ENCODE data around the gene TGFBR2. TPM values are rescaled to one million over a fixed set of nuclear protein-coding genes. Genes with fewer than 3 reads are reported as not detected.
A peak's percentile ranks its signal among the peaks of the same experiment; 100 is the strongest.

Gene TGFBR2
- total and polyA plus RNA-seq, 2 of the 13 experiments (the other 11 are each of a cell fraction or from before 2014, with no cell fraction given): 82.2 to 187 TPM

GRCh38 chr3:30604558-30604957 lies 1.8 kb upstream of the TGFBR2 start (continued):
- no peak for TF ChIP-seq REST (IDR thresholded peaks at IDR 0.05; ENCODE audit: borderline replicate concordance in 1 of 2, low read depth in 1 of 2, low read length in 2 of 2)

DNA sequence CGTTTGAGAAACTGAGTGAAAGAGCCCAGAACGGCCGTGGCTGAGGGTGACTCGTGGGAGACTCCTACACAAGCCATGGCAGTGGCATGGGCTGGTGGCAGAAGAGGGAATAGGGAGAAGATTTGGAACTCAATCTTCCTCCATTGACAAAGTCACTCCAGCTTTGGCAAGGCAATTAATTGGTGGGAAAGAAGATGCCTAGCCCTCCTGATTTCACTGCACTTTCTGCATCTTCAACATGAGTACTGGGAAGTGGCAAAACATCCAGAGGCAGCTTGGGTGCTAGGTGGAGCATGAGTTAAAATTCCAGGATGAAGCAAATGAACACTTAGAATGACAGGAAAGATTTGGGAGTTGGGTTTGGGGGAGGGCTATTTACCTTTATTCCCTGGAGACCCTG lies 1.4 kb upstream of the TGFBR2 start:
- peak; percentile 62 for FAIRE-seq
- Histone ChIP-seq H3K36me3 (replicated peaks in 1 of 2; ENCODE audit: control insufficient read depth in 1 of 2, insufficient read depth in 2 of 2, low read length in 2 of 2) (peaks cover 1 to 4% of the 10 kb centered on the region in 2 experiments; a peak in 1 of 5 replicates), H4K20me1 (ENCODE audit: insufficient read depth, low read length) (peaks cover 15% of the 10 kb centered on the region), H2AFZ (ENCODE audit: low read length) (no peak overlapping the region), H3K79me2 (ENCODE audit: insufficient read depth, low read length) (peaks cover 79% of the 10 kb centered on the region), H3K4me2 (ENCODE audit: low read depth, low read length) (peak overlapping the region; percentile 89), H3K27me3 (ENCODE audit: control insufficient read depth in 1 of 2, insufficient read depth in 2 of 2, low read length in 2 of 2) (peaks cover 0 to 2% of the 10 kb centered on the region in 2 experiments; a peak in 1 of 5 replicates), H3K4me1 (ENCODE audit: insufficient read depth, low read length) (peaks cover 53% of the 10 kb centered on the region), H3K9me3 (ENCODE audit: low read length) (no peaks in the 10 kb centered on the region), H3K9ac (ENCODE audit: insufficient read depth, low read depth, low read length) (peak overlapping the region; percentile 100), H3K27ac (ENCODE audit: extremely low read length, insufficient read depth, low read length) (peak overlapping the region; percentile 93), H3K4me3 (replicated peaks in 1 of 3; ENCODE audit: insufficient read depth in 1 of 3, low read depth in 2 of 3, low read length in 3 of 3) (peak overlapping the region; percentile 48 to 100 (median 96))
- no peak for ATAC-seq
- no TSS peak for BruUV-seq (replicated peaks)
- intact Hi-C loops (cut with micrococcal nuclease; ENCODE audit: unreplicated experiment) (loop anchor here (5.0 kb wide), 2 partner anchors 93 to 258 kb away; no protein-coding TSS in a partner anchor), in situ Hi-C loops (cut with HindIII; ENCODE audit: extremely low pct_ligation_motif_present, low pct_unique_long_range_greater_than_20kb) (loop anchor here (5.0 to 10.0 kb wide), 3 partner anchors 113 to 490 kb away; no protein-coding TSS in a partner anchor)
- DNase-seq (ENCODE audit: low spot score): no peak
- POLR2A ChIA-PET: interaction anchor here (0.9 to 4.3 kb wide), 3 partner anchors 257 to 390 kb away, joined by 3 to 43 read pairs (median 3); no protein-coding TSS in a partner anchor
- WGBS (ENCODE audit: low lambda C conversion rate): 37% methylated on average over 4 of the region's 4 CpGs
- CTCF ChIA-PET (ENCODE audit: low intra/inter-chr PET ratio, low total read pairs): no interaction called here
- TF ChIP-seq ZKSCAN8 (CRISPR knock-in tag; IDR thresholded peaks at IDR 0.05; ENCODE audit: borderline replicate concordance) (no peak), NFIC (IDR thresholded peaks at IDR 0.05; ENCODE audit: low read length) (peak; percentile 31; the same call in 1 of the 2 replicates), ZBTB38 (CRISPR knock-in tag; IDR thresholded peaks at IDR 0.05) (peak; percentile 33; the same call in 1 of the 2 replicates), SNRNP70 (IDR thresholded peaks at IDR 0.05; ENCODE audit: low read depth, low read length) (no peak), PRMT3 (CRISPR knock-in tag; IDR thresholded peaks at IDR 0.05; ENCODE audit: borderline replicate concordance, low read depth) (no peak), ZNF777 (CRISPR knock-in tag; IDR thresholded peaks at IDR 0.05) (no peak), ATF6 (CRISPR knock-in tag; conservative IDR thresholded peaks at IDR 0.05) (no peak), CCAR2 (optimal IDR thresholded peaks at IDR 0.05; ENCODE audit: low read depth, low read length) (no peak), RBFOX2 (IDR thresholded peaks at IDR 0.05; ENCODE audit: low read depth, low read length) (peak; percentile 66; the same call in 1 of the 2 replicates), CBX2 (IDR thresholded peaks at IDR 0.05; ENCODE audit: low read depth, low read length) (no peak), CBX2 (CRISPR knock-in tag; IDR thresholded peaks at IDR 0.05; ENCODE audit: low read depth) (no peak), SP4 (CRISPR knock-in tag; IDR thresholded peaks at IDR 0.05) (no peak)
- TF ChIP-seq, protein P1, sequence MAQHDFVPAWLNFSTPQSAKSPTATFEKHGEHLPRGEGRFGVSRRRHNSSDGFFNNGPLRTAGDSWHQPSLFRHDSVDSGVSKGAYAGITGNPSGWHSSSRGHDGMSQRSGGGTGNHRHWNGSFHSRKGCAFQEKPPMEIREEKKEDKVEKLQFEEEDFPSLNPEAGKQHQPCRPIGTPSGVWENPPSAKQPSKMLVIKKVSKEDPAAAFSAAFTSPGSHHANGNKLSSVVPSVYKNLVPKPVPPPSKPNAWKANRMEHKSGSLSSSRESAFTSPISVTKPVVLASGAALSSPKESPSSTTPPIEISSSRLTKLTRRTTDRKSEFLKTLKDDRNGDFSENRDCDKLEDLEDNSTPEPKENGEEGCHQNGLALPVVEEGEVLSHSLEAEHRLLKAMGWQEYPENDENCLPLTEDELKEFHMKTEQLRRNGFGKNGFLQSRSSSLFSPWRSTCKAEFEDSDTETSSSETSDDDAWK (CRISPR knock-in tag; IDR thresholded peaks at IDR 0.05): no peak

Measured in HepG2 (cell line).